GM21526 (cell line): ENCODE data around the gene NCOA1.
"Not testable (repeated sequence)": the region's sequence is repeated elsewhere in the genome, so short reads cannot be mapped to it uniquely, and the experiment has no call there.

Experiments used
- ATAC-seq: cut with Tn5 transposase; IDR thresholded peaks from one replicate; pipeline ENCODE4 v1.9.1; 2021; ENCODE audit warnings: moderate library complexity; ENCODE audit not compliant: unreplicated experiment, low FRiP score

The NCOA1 gene

GRCh38 chr2:24676493-24676892 lies 185.4 kb downstream of the NCOA1 start:
- no peak for ATAC-seq

- ATAC-seq: not testable (repeated sequence)
These were observed 187.0 kb downstream of the NCOA1 start for GRCh38 chr2:24678066-24678465.

GRCh38 chr2:24680196-24680595 lies 189.1 kb downstream of the NCOA1 start:
- no peak for ATAC-seq

- no peak for ATAC-seq
These were observed 191.2 kb downstream of the NCOA1 start for GRCh38 chr2:24682304-24682703.

GRCh38 chr2:24683408-24683807 lies 192.4 kb downstream of the NCOA1 start:
- no peak for ATAC-seq

GRCh38 chr2:24690524-24690923 lies 199.5 kb downstream of the NCOA1 start:
- ATAC-seq: no peak

GRCh38 chr2:24691806-24692205 lies 200.8 kb downstream of the NCOA1 start:
- no peak for ATAC-seq

- no peak for ATAC-seq
These were observed 206.7 kb downstream of the NCOA1 start for GRCh38 chr2:24697792-24698191.

GRCh38 chr2:24702800-24703199 lies 211.7 kb downstream of the NCOA1 start:
- ATAC-seq: no peak

GRCh38 chr2:24704692-24705091 lies 213.6 kb downstream of the NCOA1 start:
- ATAC-seq: no peak

- no peak for ATAC-seq
These were observed 216.1 kb downstream of the NCOA1 start for GRCh38 chr2:24707143-24707542.

GRCh38 chr2:24708537-24709152 lies 217.6 kb downstream of the NCOA1 start:
- ATAC-seq: no peak

GRCh38 chr2:24710806-24711205 lies 219.8 kb downstream of the NCOA1 start:
- no peak for ATAC-seq

- ATAC-seq: no peak
These were observed 220.8 kb downstream of the NCOA1 start for GRCh38 chr2:24711865-24712264.

GRCh38 chr2:24712296-24712695 lies 221.2 kb downstream of the NCOA1 start:
- no peak for ATAC-seq

GRCh38 chr2:24717263-24717951 lies 226.4 kb downstream of the NCOA1 start:
- ATAC-seq: no peak

GRCh38 chr2:24720310-24720709 lies 229.3 kb downstream of the NCOA1 start:
- ATAC-seq: peak; percentile 81

- no peak for ATAC-seq
These were observed 230.4 kb downstream of the NCOA1 start for GRCh38 chr2:24721470-24721869.

GRCh38 chr2:24722141-24722790 lies 231.2 kb downstream of the NCOA1 start:
- ATAC-seq: no peak

GRCh38 chr2:24723191-24723590 lies 232.1 kb downstream of the NCOA1 start:
- no peak for ATAC-seq

GRCh38 chr2:24723665-24724064 lies 232.6 kb downstream of the NCOA1 start:
- no peak for ATAC-seq
